Tibial artery (tissue), 4 donors: Measurements from ENCODE around the gene OGFR.

Experiments
- DNase-seq, 2 donors: peaks; one replicate each; pipeline ENCODE4 v3.0.0-alpha.2; 2019
- H3K27ac ChIP-seq, 2 donors: fragments of 200-600 bp; sonication (generic) in 1 of 2; 1 replicate in 1 of 2; 2 replicates in 1 of 2; pipeline ENCODE4 v1.5.1; 2018 to 2019; ENCODE audit warnings: mild to moderate bottlenecking in 1 of 2
- H3K27me3 ChIP-seq, 2 donors: fragments of 200-600 bp; sonication (generic) in 1 of 2; one replicate each; pipeline versions ENCODE4 v1.5.1 to v1.6.0; 2016 to 2019
- H3K36me3 ChIP-seq, 3 donors: fragments of 200-600 bp; sonication (generic) in 2 of 3; one replicate each; pipeline ENCODE4 v1.5.1; 2016 to 2019; ENCODE audit warnings: mild to moderate bottlenecking in 2 of 3
- H3K4me1 ChIP-seq, 4 donors: fragments of 200-600 bp; sonication (generic) in 2 of 4; 1 replicate in 3 of 4; 2 replicates in 1 of 4; pipeline ENCODE4 v1.5.1; 2016 to 2019
- H3K4me3 ChIP-seq, 2 donors: fragments of 200-600 bp; sonication (generic) in 1 of 2; 1 replicate in 1 of 2; 2 replicates in 1 of 2; pipeline ENCODE4 v1.5.1; 2018 to 2019; ENCODE audit warnings: mild to moderate bottlenecking in 2 of 2
- H3K9me3 ChIP-seq, 3 donors: fragments of 200-600 bp; sonication (generic) in 1 of 3; one replicate each; pipeline ENCODE4 v1.5.1; 2016 to 2019
- intact Hi-C: fragments of 100-400 bp; cut with DNase I; formaldehyde crosslinking; loops from one replicate; pipeline ENCODE4 v1.15.0; 2023; ENCODE audit warnings: low total_unique reads
- TF ChIP-seq, protein P1 (sequence below), 2 experiments: fragments of 200-600 bp in 1 of 2; fragments of 450-650 bp in 1 of 2; IDR thresholded peaks; one replicate each; pipeline ENCODE4 v1.5.1; 2017 to 2019; ENCODE audit warnings: antibody characterized with exemption in 2 of 2, mild to moderate bottlenecking in 1 of 2, moderate library complexity in 1 of 2

OGFR gene

GRCh38 chr20:62860391-62860923 is 55.8 kb downstream of the OGFR start:
- H3K27ac ChIP-seq, result no peak overlapping the region
- H3K4me3 ChIP-seq, result peak overlapping the region; percentile 54 to 55
- intact Hi-C loops, result loop anchor here (10.0 kb wide), 1 partner anchor 56 kb away; the partner anchor contains the start of gene OGFR
- no peak for DNase-seq
- H3K27me3 ChIP-seq, result no peaks in the 10 kb centered on the region
- peaks cover 0 to 16% (median 12%) of the 10 kb centered on the region in 4 donors for H3K4me1 ChIP-seq
- H3K36me3 ChIP-seq, result peaks cover 0 to 12% (median under 1%) of the 10 kb centered on the region in 3 donors
- no peaks in the 10 kb centered on the region for H3K9me3 ChIP-seq
- TF ChIP-seq, protein P1, sequence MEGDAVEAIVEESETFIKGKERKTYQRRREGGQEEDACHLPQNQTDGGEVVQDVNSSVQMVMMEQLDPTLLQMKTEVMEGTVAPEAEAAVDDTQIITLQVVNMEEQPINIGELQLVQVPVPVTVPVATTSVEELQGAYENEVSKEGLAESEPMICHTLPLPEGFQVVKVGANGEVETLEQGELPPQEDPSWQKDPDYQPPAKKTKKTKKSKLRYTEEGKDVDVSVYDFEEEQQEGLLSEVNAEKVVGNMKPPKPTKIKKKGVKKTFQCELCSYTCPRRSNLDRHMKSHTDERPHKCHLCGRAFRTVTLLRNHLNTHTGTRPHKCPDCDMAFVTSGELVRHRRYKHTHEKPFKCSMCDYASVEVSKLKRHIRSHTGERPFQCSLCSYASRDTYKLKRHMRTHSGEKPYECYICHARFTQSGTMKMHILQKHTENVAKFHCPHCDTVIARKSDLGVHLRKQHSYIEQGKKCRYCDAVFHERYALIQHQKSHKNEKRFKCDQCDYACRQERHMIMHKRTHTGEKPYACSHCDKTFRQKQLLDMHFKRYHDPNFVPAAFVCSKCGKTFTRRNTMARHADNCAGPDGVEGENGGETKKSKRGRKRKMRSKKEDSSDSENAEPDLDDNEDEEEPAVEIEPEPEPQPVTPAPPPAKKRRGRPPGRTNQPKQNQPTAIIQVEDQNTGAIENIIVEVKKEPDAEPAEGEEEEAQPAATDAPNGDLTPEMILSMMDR (IDR thresholded peaks at IDR 0.05), result no peak

GRCh38 chr20:62860924-62861691 is 56.5 kb downstream of the OGFR start:
- Histone ChIP-seq H3K27ac (no peak overlapping the region), H3K27me3 (no peaks in the 10 kb centered on the region), H3K4me3 (peak overlapping the region; percentile 54 to 55), H3K36me3 (peaks cover 0 to 12% (median 0%) of the 10 kb centered on the region in 3 donors), H3K4me1 (peaks cover 0 to 16% (median 12%) of the 10 kb centered on the region in 4 donors), H3K9me3 (no peaks in the 10 kb centered on the region)
- intact Hi-C loops, result loop anchor here (10.0 kb wide), 1 partner anchor 56 kb away; the partner anchor contains the start of gene OGFR
- no peak for DNase-seq
- TF ChIP-seq, protein P1 (IDR thresholded peaks at IDR 0.05), result no peak

GRCh38 chr20:62861726-62862336 is 57.2 kb downstream of the OGFR start, which contains the start of gene TCFL5:
TCFL5 (minus strand) TSS chr20:62861822; CDS start chr20:62861670, 152 bp downstream.
- H3K4me3 ChIP-seq, result peak within 1 kb of the TSS; percentile 54 to 55
- H3K27me3 ChIP-seq, result no peaks in the 10 kb centered on the region
- H3K36me3 ChIP-seq, result peaks cover 0 to 6% (median 0%) of the 10 kb centered on the region in 3 donors
- intact Hi-C loops, result loop anchor here (10.0 kb wide), 1 partner anchor 57 kb away; the partner anchor contains the start of gene OGFR
- TF ChIP-seq, protein P1 (IDR thresholded peaks at IDR 0.05), result no peak
- peaks cover 0 to 16% (median 12%) of the 10 kb centered on the region in 4 donors for H3K4me1 ChIP-seq
- H3K27ac ChIP-seq, result peak within 1 kb of the TSS; percentile 54 to 65
- DNase-seq, result peak; percentile 75 to 93
- H3K9me3 ChIP-seq, result no peaks in the 10 kb centered on the region
